Panc1 (cell line): ENCODE results near the gene RFT1.
A peak's percentile ranks its signal among the peaks of the same experiment; 100 is the strongest.

Experiments
- CTCF ChIP-seq: fragments of 450-650 bp; IDR thresholded peaks from 2 replicates; pipeline ENCODE4 v1.5.1; 2017; ENCODE audit warnings: mild to moderate bottlenecking
- POLR2AphosphoS5 ChIP-seq: IDR thresholded peaks from 2 replicates; pipeline ENCODE4 v1.6.1; 2012; ENCODE audit warnings: mild to moderate bottlenecking, low read depth, low read length, moderate library complexity
- REST ChIP-seq, 2 experiments: IDR thresholded peaks; 2 replicates each; pipeline ENCODE4 v1.6.1; 2011 to 2012; ENCODE audit warnings: low read depth in 2 of 2, control low read depth in 1 of 2, low read length in 1 of 2, mild to moderate bottlenecking in 1 of 2, moderate library complexity in 1 of 2; ENCODE audit not compliant: insufficient read depth in 1 of 2
- SIN3A ChIP-seq: IDR thresholded peaks from 2 replicates; pipeline ENCODE4 v1.6.1; 2012; ENCODE audit warnings: low read depth, mild to moderate bottlenecking, low read length, moderate library complexity, borderline replicate concordance; ENCODE audit not compliant: insufficient read depth
- TCF7L2 ChIP-seq: IDR thresholded peaks from 2 replicates; pipeline ENCODE4 v1.6.1; 2011; ENCODE audit warnings: mild to moderate bottlenecking, low read depth, low read length, inconsistent platforms

GRCh38 chr3:53134631-53135232, 4.5 kb upstream of the RFT1 start:
- TF ChIP-seq CTCF = peak; percentile 87
- no peak for TF ChIP-seq POLR2AphosphoS5
- no peak for TF ChIP-seq TCF7L2
- no peak for TF ChIP-seq SIN3A
- 0 out of 4 replicates have a peak, but pooled peaks of 1 of the 2 experiments have one; percentile 16 for TF ChIP-seq REST (IDR thresholded peaks at IDR 0.05; ENCODE audit: insufficient read depth in 1 of 2, low read depth in 2 of 2, low read length in 1 of 2)
